Germinal center (tissue), 1 donor: ENCODE measurements around the gene PRDM10.
"Not testable (repeated sequence)": the region's sequence is repeated elsewhere in the genome, so short reads cannot be mapped to it uniquely, and the experiment has no call there.

Source experiments
- DNase-seq: peaks from one replicate; pipeline ENCODE4 v3.0.0; 2012; ENCODE audit warnings: mixed read lengths, low spot score

The PRDM10 gene

DNA sequence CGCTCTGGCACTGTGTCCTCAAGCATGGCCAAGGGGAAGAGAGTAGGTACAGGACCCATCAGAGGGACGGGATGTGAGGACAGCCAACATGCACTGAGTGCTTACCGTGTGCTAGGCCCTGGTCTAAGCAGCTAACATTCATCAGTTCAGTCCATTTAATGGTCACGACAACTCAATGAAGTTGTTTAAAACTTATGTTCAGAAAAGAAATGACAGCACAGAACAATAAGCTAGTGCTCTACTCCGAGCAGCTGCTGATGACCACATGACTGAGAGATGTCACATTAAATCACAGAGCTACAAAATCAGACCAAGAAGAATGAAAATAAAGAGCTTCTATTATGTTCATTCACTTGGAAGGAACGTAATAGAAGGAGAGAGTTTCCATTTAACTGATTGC, 26.3 kb downstream of the PRDM10 start:
- DNase-seq = no peak

DNA sequence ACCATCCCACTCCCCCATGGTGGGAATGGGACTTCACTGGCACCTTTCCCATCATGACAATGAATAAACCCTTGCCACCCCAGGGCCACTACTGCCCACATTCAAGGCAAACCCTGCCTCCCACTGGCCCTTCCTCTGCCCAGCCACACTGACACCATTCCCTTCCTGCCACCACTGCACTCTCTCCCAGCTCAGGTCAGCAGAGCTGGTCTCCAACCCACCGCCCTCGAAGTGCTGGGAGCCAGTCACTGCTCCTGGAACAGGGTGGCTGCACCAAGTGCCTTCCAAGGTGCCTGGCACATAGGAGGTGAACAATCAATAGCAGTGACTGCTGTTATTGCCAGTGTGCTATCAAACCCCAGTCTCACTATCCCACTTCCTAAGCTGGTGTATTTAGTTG, 27.1 kb downstream of the PRDM10 start:
- no peak for DNase-seq

DNA sequence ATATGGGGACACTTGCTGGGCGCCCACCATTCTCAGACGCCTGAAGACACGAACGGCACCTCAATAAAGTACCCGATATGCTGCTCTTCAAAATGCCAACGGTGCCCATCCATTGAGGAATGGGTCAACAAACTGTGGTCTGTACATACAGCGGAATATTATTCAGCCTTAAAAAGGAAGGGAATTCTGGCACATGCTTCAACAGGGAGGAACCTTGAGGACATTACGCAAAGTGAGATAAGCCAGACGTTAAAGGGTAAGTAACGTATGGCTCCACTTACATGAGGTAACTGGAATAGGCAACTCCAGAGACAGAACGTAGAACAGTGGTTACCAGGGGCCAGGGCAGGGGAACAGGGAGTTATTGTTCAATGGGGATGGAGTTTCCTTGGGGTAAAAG, 28.0 kb downstream of the PRDM10 start:
- no peak for DNase-seq

DNA sequence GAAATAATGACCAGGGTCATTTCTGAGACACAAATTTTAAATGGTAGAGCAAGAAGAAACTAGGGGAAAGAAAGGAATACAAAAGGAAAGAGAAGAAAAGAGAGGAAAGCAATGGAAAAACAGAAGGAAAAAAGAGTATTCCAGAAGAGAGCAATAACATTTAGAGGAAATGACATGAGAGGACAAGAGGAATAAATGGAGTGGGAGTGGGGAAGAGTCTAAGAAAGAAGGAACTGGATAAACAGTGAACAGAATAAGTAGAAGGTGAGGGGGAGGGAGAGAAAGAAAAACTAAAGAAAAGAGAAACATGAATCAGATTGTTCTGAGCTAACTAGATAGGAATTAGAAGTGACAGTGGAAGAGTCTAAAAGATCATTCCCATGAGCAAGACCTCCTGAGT, 28.4 kb downstream of the PRDM10 start:
- no peak for DNase-seq

DNA sequence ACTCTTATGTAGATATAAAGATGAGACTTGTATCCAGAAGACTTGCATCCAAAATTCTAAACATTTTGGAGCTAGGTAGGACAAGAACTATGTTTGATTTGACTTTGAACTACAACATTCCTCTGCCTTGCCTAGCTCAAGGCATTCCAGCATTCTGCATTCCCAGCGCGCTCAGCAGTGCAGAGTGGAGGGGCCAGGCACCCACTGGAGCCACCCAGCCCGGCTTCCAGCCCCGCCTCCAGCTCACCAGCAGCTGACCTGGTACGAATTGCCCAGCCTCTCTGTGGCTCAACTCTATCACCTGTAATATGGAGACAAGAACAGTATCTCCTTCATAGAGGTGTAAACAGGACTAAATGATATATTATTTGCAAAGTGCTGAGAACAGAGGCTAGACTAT, 28.8 kb downstream of the PRDM10 start:
- DNase-seq = no peak

DNA sequence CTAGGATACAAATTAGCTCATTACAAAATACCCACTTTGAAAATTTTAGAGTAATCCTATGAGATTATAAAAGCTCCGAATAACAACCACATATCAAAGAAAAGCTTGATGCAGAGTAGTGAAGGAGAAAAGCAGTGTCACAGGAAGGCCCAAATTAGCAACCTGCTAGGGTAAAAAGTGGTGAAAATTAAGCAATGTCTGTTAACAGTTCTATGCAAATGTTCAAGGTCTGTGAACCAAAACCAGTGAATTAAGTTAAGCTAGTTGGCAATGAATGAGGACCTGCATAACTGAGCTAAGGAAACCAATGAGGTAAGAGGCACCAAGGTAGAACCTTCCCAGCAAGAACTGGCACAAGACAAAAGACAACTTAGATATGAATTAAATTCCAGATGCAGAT, 29.6 kb downstream of the PRDM10 start:
- peak; percentile 78 for DNase-seq

DNA sequence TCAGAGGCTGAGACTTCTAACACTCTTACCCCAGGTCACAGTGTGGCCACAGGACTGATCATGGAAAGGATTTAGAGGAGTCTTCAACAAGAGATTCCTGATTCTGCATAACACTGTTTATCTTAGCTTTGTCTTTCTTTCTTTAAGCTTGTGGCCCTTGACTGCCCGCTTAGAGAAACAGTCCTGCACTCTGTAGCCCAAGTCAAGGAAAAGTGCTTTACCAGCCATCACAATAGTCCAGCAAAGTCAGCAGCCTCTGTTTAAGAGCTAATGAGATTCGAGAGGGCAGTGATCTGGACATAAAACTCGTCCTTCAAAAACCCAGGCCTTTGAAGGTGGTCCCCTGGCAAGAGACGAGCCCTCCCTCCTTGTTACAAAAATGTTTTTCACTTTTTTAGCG, 30.0 kb downstream of the PRDM10 start:
- DNase-seq = no peak

DNA sequence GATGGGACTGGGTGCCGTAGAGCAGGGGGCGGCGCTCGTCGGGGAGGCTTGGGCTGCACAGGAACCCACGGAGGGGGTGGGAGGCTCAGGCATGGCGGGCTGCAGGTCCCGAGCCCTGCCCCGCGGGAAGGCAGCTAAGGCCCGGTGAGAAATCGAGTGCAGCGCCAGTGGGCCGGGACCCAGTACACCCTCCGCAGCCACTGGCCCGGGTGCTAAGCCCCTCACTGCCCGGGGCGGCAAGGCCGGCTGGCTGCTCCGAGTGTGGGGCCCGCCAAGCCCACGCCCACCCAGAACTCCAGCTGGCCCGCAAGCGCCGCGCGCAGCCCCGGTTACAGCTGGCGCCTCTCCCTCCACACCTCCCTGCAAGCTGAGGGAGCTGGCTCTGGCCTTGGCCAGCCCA, 30.8 kb downstream of the PRDM10 start:
- DNase-seq = not testable (repeated sequence)

DNA sequence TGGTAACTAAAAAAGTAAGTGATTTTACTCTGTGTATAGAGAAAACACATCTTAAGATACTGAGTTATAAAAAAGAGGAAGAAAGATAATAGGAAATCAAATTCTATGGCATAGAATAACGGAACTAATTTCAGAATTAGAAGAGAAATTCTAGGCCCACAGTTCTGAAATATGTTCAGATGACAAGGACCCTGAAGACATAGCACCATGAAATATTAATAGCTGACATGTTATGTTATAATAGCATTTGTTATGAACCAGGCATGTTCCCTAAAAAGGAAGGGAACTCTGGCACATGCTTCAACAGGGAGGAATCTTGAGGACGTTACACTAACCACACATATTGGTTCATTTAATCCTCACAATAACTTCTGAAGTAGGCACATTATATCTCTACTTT, 32.7 kb downstream of the PRDM10 start:
- no peak for DNase-seq

DNA sequence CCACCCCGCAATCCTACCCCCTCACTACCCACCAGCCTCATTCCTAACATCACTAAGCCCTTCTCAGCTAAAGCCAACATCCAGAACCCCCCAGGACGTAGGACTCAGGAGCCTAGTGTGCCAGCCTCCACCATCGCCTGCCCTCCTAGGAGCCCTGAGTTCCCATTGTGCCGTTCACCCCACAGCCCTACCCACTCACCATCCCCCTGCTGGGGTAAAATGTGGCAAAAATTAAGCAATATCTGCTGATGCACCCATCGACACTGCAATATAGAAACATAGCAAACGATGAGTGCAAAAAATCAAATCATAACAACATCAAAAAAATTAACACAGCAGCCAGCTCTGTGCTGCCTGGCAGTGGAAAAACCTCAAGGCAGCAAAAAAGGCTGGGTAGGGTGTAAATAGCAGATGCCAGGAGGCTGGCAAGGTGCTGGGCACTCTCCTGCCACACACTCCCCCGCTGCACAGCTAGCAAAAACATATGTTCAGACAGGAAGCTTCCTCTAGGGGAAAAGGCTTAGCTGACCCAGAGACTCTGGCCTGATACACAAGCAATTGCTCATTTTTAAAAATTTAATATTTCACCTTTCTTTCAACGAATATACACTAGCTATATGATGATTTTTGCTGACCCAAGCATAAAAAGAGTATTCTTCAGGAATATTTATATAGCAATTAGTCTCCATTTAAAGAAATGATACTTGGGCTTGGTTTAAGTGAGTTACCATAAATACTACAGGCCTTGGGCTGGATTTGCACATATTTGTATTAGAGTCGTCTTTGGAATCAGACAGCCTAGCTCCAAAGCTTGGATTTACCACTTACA, 33.8 kb downstream of the PRDM10 start:
- DNase-seq = no peak

DNA sequence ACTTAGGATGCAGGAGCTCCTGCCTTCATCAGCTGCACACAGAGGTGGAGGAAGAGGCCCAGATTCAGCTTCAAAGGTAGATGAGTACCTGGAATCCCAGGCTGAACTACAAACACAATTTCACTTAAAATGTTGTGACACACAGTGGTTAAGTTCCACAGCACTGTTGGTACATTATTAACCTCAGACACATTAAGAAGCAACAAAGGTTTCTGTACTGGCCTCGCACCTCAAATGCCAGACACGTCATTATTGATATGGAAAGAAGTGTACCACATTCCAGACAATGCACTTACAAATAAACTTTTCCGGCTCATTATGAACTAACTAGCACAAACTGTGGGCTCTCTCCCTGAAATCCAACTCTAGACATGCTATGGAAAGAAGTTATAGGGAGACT, 34.6 kb downstream of the PRDM10 start:
- no peak for DNase-seq

DNA sequence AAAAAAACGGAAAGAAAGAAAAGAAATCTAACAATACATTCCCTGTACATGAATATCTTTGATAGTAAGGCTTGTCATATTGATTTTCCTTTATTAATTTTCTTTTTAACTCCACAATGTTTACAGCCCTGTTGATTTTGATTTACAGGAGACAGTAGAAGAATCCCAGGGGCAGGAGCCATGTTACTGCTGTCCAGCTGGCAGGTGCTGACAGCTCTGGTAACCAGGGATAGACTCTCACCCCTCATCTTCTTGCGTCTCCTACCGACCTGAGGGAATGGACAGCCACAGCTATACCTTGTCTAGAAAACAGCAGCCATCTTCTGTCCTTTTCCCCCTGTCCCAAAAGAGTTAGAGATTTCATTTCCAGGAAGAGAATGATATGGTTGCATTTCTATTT, 37.4 kb downstream of the PRDM10 start:
- DNase-seq = no peak

DNA sequence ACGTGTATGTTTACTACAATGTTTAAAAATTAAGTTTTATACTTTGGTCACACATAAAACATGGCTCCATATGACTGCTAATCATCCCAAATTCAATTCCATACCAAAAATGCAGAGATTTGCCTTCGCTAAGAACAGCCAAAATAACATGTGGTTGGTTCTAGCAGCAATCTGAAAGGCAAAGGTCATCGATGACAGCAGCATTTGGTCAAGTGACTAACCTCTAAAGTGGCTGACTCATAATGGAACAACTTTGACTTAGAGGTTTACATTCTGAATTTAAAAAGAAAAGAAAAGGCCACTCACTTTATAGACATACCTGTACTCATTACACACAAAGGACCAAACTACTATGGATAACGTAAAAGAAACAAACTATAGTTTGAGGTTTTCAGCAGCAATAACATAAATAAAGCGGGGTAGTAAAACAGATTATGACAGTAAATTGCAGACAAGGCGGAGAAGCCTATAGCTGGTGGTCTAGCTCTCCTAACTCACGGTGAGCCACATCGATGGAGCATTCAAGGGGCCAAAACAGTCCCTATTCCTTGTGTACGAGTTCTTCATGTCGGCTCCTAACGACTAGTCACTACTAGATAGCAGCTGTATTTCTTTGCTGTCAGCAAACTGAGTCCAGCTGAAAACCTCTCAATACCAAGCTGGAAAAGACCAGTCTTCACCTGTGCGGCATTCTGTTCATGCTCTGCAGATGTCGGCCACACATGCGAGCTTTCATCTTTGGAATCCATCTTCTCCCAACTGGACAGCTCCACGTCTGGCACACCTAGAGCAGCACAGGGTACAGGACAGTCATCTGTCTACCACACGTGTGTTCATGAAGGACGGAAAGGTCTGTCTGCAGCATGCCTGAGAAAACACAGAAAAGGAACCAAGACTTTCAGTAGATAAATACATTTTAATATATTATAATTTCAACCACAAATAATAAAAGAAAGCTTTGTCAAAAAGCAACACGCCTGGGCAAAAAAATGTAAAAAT, 42.1 kb downstream of the PRDM10 start:
- DNase-seq = no peak

DNA sequence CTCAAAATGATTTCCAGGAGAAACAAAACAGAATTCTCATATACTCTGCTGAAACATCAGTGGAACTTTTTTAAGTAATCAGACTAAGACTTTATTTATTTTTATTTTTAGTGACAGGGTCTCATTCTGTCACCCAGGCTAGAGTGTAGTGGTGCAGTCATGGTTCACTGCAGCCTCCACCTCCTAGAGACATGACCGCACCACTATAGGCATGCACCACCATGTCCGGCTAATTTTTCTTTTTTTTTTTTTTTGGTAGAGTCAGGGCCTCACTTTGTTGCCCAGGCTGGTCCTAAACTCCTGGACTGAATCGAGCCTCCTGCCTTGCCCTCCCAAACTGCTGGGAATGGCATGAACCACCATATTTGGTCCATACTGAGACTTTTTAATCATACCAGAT, 42.9 kb downstream of the PRDM10 start:
- no peak for DNase-seq

DNA sequence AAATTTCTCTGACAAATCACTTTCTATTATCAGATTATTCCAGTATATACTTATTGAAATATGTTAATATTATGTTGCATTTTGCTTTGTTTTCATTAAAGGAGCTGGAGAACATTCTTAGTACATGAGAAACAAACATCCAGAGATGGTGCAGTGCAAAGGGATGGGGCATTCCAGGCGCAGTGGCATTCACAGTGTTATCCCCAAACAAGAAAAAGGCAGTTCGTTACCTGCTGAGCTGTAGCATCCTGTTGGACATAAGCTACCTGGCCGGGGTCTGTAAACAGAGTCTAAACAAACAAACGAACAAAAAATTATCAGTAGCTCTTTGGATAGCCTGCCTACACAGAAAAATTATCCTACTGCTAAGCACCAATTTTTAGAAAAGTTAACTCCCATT, 47.4 kb downstream of the PRDM10 start:
- DNase-seq = no peak

DNA sequence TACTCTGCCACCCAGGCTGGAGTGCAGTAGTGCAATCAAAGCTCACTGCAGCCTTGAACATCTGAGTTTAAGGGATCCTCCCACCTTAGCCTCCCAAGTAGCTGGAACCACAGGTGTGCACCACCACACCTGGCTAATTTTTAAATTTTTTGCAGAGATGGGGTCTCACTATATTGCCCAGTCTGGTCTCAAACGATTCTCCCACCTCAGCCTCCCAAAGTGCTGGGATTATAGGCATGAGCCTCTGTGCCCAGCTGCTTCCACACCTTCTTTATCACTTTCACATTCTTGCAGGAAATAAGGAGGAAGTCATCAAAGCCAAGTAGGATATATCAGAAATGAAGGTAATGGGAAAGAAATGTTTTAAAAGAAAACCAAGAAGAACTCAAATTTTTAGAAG, 47.9 kb downstream of the PRDM10 start:
- not testable (repeated sequence) for DNase-seq

DNA sequence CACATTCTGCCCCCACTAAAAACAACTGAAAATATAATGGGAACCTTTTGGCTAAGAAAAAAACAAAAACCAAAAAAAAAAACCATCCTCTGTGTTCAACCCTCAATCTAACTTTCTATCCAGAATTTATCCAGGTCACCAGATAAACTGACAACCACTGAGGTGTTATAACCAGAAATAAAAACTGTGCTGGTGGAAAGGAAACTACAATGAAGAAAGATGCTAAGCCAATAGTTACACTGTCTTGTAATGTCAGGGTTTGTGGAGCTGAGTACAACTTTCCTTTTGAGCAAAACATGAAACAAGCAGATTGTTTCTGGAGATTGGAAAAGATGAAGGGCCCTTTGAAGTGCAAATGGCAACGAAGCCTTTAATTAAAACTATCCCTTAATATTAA, 50.8 kb downstream of the PRDM10 start:
- DNase-seq = no peak

DNA sequence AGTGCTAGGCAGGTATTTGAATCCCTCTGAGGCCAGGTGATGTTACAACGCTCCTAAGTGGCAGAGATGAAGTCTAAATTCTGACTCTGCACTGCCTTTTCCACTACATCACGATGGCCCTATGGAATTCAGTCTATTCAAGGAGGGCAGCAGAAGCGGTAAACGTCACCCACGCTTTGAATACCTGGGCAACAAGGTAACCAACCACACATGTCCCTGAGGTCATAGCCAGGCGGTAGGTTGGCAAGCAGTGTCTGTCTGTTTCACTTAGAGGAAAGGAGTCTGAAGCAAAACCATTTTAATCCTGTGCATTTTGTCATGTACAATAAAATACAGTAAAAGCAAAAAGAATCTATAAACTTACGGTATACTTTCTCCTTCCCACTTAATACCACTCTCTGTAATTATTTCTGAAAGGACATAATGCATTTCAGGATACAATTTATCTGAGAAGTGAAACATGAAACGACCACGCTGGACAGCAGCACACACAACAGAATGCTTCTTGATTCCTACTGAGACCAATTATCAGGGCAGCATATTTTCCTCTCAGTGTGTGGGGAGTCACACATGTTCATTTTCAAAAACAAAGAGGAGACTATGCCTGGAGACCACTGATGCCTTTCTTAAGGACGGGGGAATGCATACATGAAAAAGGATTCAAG, 51.3 kb downstream of the PRDM10 start:
- DNase-seq = no peak

DNA sequence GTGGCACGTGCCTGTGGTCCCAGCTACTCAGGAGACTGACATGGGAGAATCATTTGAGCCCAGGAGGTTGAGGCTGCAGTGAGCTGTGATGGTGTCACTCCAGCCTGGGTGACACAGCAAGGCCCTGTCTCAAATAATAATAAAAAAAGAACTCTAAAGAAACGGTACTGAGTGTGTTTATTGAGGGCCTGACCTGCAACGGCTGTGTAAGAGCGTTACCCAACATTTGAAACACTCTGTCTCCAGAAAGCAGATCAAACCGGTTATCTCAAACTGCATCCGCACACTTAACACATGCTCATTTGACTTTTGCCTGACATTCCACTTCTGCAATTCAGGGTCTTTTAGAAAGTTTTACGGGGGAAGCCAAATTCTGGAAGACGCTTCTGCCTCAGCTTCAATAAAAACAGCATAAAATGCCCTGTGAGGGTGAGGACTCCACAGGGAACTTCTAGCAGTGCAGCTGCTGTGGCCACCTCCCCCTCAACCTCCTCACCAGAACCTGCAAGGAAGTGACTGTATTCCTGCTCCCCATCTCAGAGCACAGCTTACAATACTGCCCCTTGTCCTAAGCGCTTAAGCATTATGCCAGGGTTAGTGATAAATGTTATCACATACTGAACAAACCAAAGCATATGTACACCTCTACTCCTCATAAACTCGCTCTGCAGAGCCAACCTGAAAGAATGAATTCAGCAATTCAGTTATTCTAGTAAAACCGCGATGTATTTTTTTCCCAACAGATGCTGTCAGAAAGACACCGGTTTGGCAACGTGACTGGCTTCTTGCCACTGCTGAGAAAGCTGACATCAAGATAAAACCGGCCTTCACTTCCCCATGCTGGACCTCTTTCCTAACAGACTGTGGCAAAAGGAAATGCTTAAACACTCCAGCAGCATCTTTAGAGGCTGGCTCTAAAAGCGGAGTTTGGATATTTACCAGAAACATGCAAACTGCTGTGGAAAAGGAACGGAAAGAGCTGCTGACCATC, 52.2 kb downstream of the PRDM10 start:
- no peak for DNase-seq

DNA sequence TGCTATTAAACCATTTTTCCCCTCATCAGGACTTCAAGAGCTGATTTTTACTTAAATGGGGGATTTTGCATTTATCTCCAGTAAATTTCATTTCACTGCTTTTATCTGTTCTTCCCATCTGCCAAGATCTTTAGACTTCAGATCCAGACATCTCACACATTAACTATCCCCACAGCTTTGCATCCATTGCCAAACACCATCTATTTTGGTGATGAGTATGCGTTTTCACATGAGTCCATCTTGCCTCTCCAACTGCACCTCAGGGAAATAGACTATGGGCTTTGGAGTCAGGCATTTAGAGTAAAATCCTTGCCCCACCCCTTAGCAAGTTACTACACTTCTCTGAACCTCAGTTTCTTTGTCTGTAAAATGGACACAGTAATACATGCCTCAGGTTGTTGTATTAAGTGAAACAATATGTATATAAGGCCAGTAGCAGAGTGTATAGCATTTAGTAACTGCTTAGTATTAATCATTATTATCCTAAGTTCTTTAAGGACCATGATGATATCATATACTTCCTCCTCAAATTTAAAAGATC, 53.6 kb downstream of the PRDM10 start:
- no peak for DNase-seq

DNA sequence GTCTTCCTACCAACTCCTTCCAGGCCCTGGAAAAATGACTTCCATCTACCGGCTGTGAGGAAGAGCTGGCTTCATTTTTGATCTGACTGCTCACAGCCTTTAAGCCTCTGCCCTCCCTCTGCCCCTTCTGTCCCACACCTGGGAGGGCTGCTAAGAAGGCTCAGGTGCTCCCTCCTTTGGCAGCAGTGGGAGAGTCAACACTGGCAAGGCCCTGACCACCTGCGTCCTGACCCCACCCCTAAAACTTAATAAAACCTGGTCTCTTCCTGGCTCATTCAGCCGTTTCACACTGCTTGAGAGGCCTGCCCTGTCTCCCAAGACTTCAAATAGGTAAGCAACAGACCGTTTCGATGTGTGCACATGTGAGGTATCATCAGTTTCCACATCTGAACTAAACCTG, 55.2 kb downstream of the PRDM10 start:
- DNase-seq = peak; percentile 62
